ENCODE data around the gene BTBD2. TPM values are rescaled to one million over a fixed set of nuclear protein-coding genes. Genes with fewer than 3 reads are reported as not detected.

Gene BTBD2
- total and polyA plus RNA-seq, 10 of the 15 experiments (the other 5 are each of a cell fraction or from before 2014, with no cell fraction given), result 0.13 to 66.2 (median 10.4) TPM

- 0 out of 2 replicates have a peak, but pooled peaks have one; percentile 5 for TF ChIP-seq BCL11A (IDR thresholded peaks at IDR 0.05; ENCODE audit: low read depth, low read length)
These were observed 34.3 kb upstream of the BTBD2 start (continued) for GRCh38 chr19:2049741-2050348.

GRCh38 chr19:2048959-2049740 is 33.6 kb upstream of the BTBD2 start:
- H3K9ac ChIP-seq (ENCODE audit: control insufficient read depth, insufficient read depth, low read length), result peak overlapping the region; percentile 70
- ChIA-PET POLR2A (interaction anchor here (0.5 to 1.8 kb wide), 7 partner anchors 10 to 45 kb away, joined by 3 to 11 read pairs (median 4); no protein-coding TSS in a partner anchor), CTCF (interaction anchor here (1.0 to 2.3 kb wide), 6 partner anchors 13 to 152 kb away, joined by 3 to 7 read pairs (median 5); partner anchors contain the start of gene MOB3A), RAD21 (ENCODE audit: unreplicated experiment) (no interaction called here), SMC1A (ENCODE audit: uncharacterized antibody, unreplicated experiment) (interaction anchor here (0.8 to 2.2 kb wide), 5 partner anchors 19 to 180 kb away, joined by 3 to 9 read pairs (median 4); no protein-coding TSS in a partner anchor)
- in situ Hi-C loops (cut with MboI) (no loop called here), intact Hi-C loops (cut with micrococcal nuclease; ENCODE audit: unreplicated experiment) (no loop called here)
- H3K27ac ChIP-seq (ENCODE audit: control insufficient read depth, insufficient read depth), result peak overlapping the region; percentile 79
- peaks cover 47% of the 10 kb centered on the region for H3K4me1 ChIP-seq (ENCODE audit: control insufficient read depth, insufficient read depth, low read length)
- DNase-seq (ENCODE audit: low read depth, low spot score) (no peak), FAIRE-seq (no peak), ATAC-seq (no peak)
- peaks cover 14% of the 10 kb centered on the region for H4K20me1 ChIP-seq (ENCODE audit: control insufficient read depth, insufficient read depth)
- H3K36me3 ChIP-seq (ENCODE audit: control insufficient read depth in 2 of 2, insufficient read depth in 2 of 2, low read length in 1 of 2), result peaks cover 4 to 11% of the 10 kb centered on the region in 2 experiments; a peak in 3 of 4 replicates
- no peak overlapping the region for H2AFZ ChIP-seq (ENCODE audit: control insufficient read depth, low read depth, low read length)
- BruUV-seq (replicated peaks), result no TSS peak
- H3K27me3 ChIP-seq (replicated peaks in 1 of 2; ENCODE audit: control insufficient read depth in 2 of 2, insufficient read depth in 2 of 2, low read length in 1 of 2), result no peaks in the 10 kb centered on the region
- peak overlapping the region; percentile 91 for H3K4me2 ChIP-seq (ENCODE audit: control insufficient read depth, insufficient read depth)
- H3K79me2 ChIP-seq (ENCODE audit: control insufficient read depth, insufficient read depth, low read length), result peaks cover 64% of the 10 kb centered on the region
- H3K4me3 ChIP-seq, result peak overlapping the region; percentile 83
- H3K9me3 ChIP-seq (replicated peaks; ENCODE audit: control insufficient read depth, insufficient read depth, low read length), result no peaks in the 10 kb centered on the region
- 8% methylated on average over 27 of the region's 27 CpGs for WGBS (ENCODE audit: insufficient coverage, insufficient replicate concordance, low lambda C conversion rate, missing lambda C conversion rate)
- no peak for TF ChIP-seq ATF3 (IDR thresholded peaks at IDR 0.05; ENCODE audit: borderline replicate concordance, extremely low read depth, low read depth, low read length)
- TF ChIP-seq ZBTB40 (IDR thresholded peaks at IDR 0.05; ENCODE audit: borderline replicate concordance), result no peak; the same call in 1 of the 2 replicates
- TF ChIP-seq BRCA1 (IDR thresholded peaks at IDR 0.05; ENCODE audit: low read depth, low read length), result no peak
- TF ChIP-seq HSF1 (IDR thresholded peaks at IDR 0.05; ENCODE audit: low read depth, low read length), result peak; percentile 88
- TF ChIP-seq WRNIP1 (IDR thresholded peaks at IDR 0.05; ENCODE audit: borderline replicate concordance, low read depth, low read length), result no peak
- TF ChIP-seq BCLAF1 (IDR thresholded peaks at IDR 0.05), result no peak
- no peak for TF ChIP-seq KLF5 (IDR thresholded peaks at IDR 0.05; ENCODE audit: partially characterized antibody)
